ENCODE data around the gene KLRB1.

KLRB1 gene

DNA sequence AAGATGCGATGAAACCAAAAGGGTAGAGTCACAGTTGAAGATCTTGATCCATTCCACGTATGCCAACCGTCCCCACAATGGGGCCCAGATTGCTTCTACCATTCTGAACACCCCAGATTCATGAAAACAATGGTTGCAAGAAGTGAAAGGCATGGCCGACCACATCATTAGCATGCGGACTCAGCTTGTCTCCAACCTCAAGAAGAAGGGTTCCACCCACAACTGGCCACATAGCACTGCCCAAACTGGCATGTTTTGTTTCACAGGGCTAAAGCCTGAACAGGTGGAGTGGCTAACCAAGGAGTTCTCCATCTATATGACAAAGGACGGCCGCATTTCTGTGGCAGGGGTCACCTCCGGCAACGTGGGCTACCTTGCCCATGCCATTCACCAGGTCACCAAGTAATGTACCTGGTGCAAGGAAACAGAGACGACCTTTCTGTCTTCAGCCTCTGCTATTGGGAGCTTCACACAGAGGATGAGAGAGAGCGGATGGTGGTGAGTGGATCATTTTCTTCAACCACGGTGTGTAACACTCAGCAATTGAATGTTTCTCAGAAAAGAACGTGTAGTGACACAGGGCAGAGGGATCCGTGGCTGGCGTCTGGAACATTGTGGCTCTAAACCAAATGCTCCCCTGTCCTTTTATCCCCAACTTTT lies 35.0 kb upstream of the KLRB1 start:
- TF ChIP-seq ZNF8 (CRISPR knock-in tag; IDR thresholded peaks at IDR 0.05) (no peak), ZNF565 (CRISPR knock-in tag; conservative IDR thresholded peaks at IDR 0.05; ENCODE audit: low read depth) (no peak), BACH2 (CRISPR knock-in tag; IDR thresholded peaks at IDR 0.05; ENCODE audit: borderline replicate concordance) (no peak), CREB5 (CRISPR knock-in tag; IDR thresholded peaks at IDR 0.05; ENCODE audit: low read depth) (no peak), RARB (CRISPR knock-in tag; IDR thresholded peaks at IDR 0.05) (no peak), ESRRG (CRISPR knock-in tag; IDR thresholded peaks at IDR 0.05) (no peak), OSR1 (CRISPR knock-in tag; IDR thresholded peaks at IDR 0.05) (no peak), TCF4 (CRISPR knock-in tag; IDR thresholded peaks at IDR 0.05; ENCODE audit: borderline replicate concordance) (no peak), PATZ1 (CRISPR knock-in tag; IDR thresholded peaks at IDR 0.05; ENCODE audit: borderline replicate concordance) (no peak)
- TF ChIP-seq, protein P1, sequence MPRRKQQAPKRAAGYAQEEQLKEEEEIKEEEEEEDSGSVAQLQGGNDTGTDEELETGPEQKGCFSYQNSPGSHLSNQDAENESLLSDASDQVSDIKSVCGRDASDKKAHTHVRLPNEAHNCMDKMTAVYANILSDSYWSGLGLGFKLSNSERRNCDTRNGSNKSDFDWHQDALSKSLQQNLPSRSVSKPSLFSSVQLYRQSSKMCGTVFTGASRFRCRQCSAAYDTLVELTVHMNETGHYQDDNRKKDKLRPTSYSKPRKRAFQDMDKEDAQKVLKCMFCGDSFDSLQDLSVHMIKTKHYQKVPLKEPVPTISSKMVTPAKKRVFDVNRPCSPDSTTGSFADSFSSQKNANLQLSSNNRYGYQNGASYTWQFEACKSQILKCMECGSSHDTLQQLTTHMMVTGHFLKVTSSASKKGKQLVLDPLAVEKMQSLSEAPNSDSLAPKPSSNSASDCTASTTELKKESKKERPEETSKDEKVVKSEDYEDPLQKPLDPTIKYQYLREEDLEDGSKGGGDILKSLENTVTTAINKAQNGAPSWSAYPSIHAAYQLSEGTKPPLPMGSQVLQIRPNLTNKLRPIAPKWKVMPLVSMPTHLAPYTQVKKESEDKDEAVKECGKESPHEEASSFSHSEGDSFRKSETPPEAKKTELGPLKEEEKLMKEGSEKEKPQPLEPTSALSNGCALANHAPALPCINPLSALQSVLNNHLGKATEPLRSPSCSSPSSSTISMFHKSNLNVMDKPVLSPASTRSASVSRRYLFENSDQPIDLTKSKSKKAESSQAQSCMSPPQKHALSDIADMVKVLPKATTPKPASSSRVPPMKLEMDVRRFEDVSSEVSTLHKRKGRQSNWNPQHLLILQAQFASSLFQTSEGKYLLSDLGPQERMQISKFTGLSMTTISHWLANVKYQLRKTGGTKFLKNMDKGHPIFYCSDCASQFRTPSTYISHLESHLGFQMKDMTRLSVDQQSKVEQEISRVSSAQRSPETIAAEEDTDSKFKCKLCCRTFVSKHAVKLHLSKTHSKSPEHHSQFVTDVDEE (CRISPR knock-in tag; IDR thresholded peaks at IDR 0.05): no peak
- no peak for ATAC-seq

DNA sequence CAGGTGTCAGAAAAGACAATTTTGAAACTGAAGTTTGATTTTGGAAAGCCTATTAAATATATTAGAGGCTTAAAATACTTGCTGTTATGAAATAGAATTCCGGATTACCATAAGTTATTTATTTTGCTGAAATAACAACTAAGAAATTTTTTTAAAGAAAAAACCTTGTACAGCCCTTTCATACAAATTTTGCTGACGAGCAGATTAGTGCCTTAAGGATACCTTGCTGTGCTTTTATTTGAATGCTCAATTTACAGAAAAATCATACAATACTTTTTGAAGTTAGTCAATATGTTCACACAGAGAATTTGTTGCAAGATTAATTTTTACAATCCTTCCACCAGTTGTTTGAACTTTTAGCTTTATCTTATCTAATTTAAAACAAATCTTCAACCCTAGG lies 32.3 kb upstream of the KLRB1 start:
- ATAC-seq: no peak
- no peak for TF ChIP-seq PPARA (CRISPR knock-in tag; IDR thresholded peaks at IDR 0.05; ENCODE audit: borderline replicate concordance)

DNA sequence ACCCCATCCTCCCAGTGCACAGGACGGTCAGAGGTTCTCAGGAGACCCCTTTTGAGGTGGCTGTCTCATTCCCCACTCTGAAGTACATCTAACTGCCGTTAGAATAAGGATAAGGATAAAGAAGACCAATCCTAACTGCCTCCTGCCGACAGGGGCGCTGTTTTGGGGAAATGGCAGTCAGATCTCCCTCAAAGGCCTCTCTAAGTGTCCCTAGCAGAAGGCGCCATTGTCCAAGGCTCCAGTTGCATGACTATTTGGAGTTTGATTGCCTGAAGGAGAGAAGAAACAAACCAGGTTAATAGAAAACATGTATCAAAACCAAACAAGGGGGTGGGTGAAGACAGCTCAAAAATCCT lies 29.1 kb upstream of the KLRB1 start:
- no peak for ATAC-seq

More for the DNA sequence above, 29.1 kb upstream of the KLRB1 start:
- TF ChIP-seq ZC3H10 (CRISPR knock-in tag; IDR thresholded peaks at IDR 0.05): no peak
- TF ChIP-seq CSDC2 (CRISPR knock-in tag; IDR thresholded peaks at IDR 0.05): no peak
- TF ChIP-seq OSR1 (CRISPR knock-in tag; IDR thresholded peaks at IDR 0.05): no peak
- TF ChIP-seq SNAI2 (CRISPR knock-in tag; IDR thresholded peaks at IDR 0.05): no peak
- TF ChIP-seq ZNF565 (CRISPR knock-in tag; conservative IDR thresholded peaks at IDR 0.05; ENCODE audit: low read depth): no peak
- TF ChIP-seq POU6F1 (CRISPR knock-in tag; IDR thresholded peaks at IDR 0.05; ENCODE audit: borderline replicate concordance, low read depth): no peak
- TF ChIP-seq CREB5 (CRISPR knock-in tag; IDR thresholded peaks at IDR 0.05; ENCODE audit: low read depth): no peak
- no peak for TF ChIP-seq GLIS3 (CRISPR knock-in tag; IDR thresholded peaks at IDR 0.05)
- TF ChIP-seq ZFP3 (CRISPR knock-in tag; IDR thresholded peaks at IDR 0.05): no peak
- TF ChIP-seq RARB (CRISPR knock-in tag; IDR thresholded peaks at IDR 0.05): no peak
- no peak for TF ChIP-seq ZFP30 (CRISPR knock-in tag; IDR thresholded peaks at IDR 0.05)
- no peak for TF ChIP-seq PPARA (CRISPR knock-in tag; IDR thresholded peaks at IDR 0.05; ENCODE audit: borderline replicate concordance)
- TF ChIP-seq BACH2 (CRISPR knock-in tag; IDR thresholded peaks at IDR 0.05; ENCODE audit: borderline replicate concordance): no peak
- no peak for TF ChIP-seq TOX (CRISPR knock-in tag; IDR thresholded peaks at IDR 0.05; ENCODE audit: borderline replicate concordance)
- TF ChIP-seq TCF4 (CRISPR knock-in tag; IDR thresholded peaks at IDR 0.05; ENCODE audit: borderline replicate concordance): no peak
- no peak for TF ChIP-seq ZNF8 (CRISPR knock-in tag; IDR thresholded peaks at IDR 0.05)
- no peak for TF ChIP-seq PATZ1 (CRISPR knock-in tag; IDR thresholded peaks at IDR 0.05; ENCODE audit: borderline replicate concordance)
- TF ChIP-seq, protein P1 (CRISPR knock-in tag; IDR thresholded peaks at IDR 0.05): no peak
- no peak for TF ChIP-seq CSRNP3 (CRISPR knock-in tag; IDR thresholded peaks at IDR 0.05)
